ENCODE data around the gene SIK3.

SIK3 gene

GRCh38 chr11:117020287-117020686 lies 77.9 kb downstream of the SIK3 start:
- DNase-seq (ENCODE audit: extremely low read depth, low read depth) = no peak

GRCh38 chr11:117019871-117020270 lies 78.4 kb downstream of the SIK3 start:
- DNase-seq (ENCODE audit: extremely low read depth, low read depth) = no peak
- no peak for TF ChIP-seq CTCF (IDR thresholded peaks at IDR 0.05; ENCODE audit: low read depth, low read length)

More at GRCh38 chr11:117020287-117020686, 77.9 kb downstream of the SIK3 start:
- no peak for TF ChIP-seq CTCF (IDR thresholded peaks at IDR 0.05; ENCODE audit: low read depth, low read length)

DNA sequence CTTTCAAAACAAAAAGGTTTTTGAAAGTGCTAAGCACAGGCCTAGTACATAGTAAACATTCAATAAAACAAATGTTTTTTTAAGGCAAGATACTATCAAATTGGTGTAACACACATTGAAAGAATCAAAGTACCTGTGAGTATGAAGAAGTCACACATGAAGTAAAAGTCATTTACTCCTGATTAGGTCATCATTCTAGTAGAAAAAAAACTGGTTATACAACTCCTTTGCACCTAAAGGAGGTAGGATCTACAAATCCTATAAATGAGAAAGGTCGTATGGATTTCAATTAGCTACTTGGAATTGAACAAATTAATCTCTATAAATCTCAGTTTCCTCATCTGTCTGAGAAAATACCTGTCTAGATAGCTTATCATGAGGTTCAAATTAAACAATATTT lies 80.8 kb downstream of the SIK3 start:
- no peak for DNase-seq (ENCODE audit: extremely low read depth, low read depth)
- TF ChIP-seq CTCF (IDR thresholded peaks at IDR 0.05; ENCODE audit: low read depth, low read length) = no peak

GRCh38 chr11:117016747-117017146 lies 81.5 kb downstream of the SIK3 start:
- DNase-seq (ENCODE audit: extremely low read depth, low read depth) = no peak
- no peak for TF ChIP-seq CTCF (IDR thresholded peaks at IDR 0.05; ENCODE audit: low read depth, low read length)

DNA sequence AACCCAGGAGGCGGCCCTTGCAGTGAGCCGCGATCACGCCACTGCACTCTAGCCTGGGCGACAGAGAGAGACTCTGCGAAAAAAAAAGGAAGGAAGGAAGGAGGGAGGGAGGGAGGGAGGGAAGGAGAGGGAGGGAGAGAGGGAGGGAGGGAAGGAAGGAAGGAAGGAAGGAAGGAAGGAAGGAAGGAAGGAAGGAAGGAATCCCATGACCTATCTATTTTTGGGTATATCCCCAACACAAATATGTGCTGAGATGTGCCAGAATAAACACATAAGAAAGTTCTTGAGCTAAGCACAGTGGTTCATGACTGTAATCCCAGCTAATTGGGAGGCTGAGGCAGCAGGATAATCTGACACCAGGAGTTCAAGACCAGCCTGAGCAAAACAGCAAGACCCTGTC lies 82.0 kb downstream of the SIK3 start:
- TF ChIP-seq CTCF (IDR thresholded peaks at IDR 0.05; ENCODE audit: low read depth, low read length) = no peak
- DNase-seq (ENCODE audit: extremely low read depth, low read depth) = no peak

DNA sequence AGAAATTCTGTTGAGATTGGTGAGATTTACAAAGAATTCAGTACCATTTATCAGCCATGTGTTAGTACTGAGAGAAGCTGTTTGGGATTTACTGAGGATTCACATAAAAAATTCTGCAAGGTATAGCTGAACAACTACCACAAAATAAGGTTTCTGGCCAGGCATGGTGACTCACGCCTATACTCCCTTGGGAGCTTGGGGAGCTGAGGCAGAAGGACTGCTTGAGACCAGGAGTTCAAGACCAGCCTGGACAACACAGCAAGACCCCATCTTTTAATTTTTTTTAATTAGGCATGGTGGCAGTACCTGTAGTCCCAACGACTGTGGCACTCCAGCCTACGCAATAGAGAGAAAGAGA lies 86.7 kb downstream of the SIK3 start:
- no peak for TF ChIP-seq CTCF (IDR thresholded peaks at IDR 0.05; ENCODE audit: low read depth, low read length)
- DNase-seq (ENCODE audit: extremely low read depth, low read depth) = no peak

DNA sequence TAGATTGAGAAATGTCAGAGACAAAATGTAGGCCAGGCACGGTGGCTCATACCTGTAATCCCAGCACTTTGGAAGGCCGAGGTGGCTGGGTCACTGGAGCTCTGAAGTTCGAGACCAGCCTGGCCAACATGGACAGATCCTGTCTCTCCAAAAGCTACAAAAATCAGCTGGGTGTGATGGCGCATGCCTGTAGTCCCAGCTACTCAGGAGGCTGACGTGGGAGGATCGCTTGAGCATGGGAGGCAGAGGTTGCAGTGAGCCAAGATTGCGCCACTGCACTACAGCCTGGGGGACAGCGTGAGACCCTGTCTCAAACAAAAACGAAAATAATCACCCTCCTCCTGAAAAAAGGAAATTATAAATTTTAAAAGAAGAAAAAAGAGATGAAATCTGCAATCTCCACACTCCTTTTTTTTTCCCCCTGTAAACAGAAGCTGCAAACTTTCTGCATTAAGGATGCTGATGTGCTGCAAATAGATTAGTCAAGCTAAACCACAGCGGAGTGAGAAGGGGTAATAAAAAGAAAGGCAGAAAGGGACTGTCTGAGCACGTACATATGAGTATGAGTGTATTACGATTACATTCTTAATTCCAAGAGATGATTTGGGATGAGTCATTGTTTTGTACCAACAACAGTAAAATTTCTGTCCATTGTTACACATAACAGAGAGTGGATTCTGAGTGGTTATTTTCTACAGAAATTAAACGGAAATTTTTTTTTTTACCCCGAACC lies 87.3 kb downstream of the SIK3 start:
- DNase-seq (ENCODE audit: extremely low read depth, low read depth) = no peak
- no peak for TF ChIP-seq CTCF (IDR thresholded peaks at IDR 0.05; ENCODE audit: low read depth, low read length)

All from AG09319 (cell line).